ENCODE data around the gene NFIB. TPM values are rescaled to one million over a fixed set of nuclear protein-coding genes. Genes with fewer than 3 reads are reported as not detected.

The NFIB gene
- total RNA-seq, 1 experiment from 2014 or later, result 14.3 TPM

DNA sequence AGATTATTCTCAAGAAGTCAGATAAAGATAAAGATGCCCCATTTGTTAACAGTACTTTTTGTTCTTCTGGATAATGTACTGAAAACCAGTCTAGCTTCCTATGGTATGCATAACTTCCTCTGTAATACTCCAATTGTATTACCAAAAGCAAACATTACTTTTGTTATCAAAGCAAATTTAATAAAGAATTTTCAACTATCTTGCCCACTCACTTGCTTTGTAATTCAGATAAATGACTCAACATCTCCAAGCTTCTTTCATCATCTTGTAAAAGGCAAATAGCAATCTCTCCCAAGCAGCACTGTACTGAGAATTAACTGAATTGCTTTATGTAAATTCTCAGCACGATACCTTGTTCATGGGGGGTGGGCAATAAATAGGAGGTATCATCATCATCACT, 98.3 kb downstream of the NFIB start:
- Histone ChIP-seq H3K4me2 (ENCODE audit: insufficient read depth, insufficient read length, low read length) (no peak overlapping the region), H3K23me2 (ENCODE audit: insufficient read length, low read depth, low read length, poor library complexity, severe bottlenecking) (no peaks in the 10 kb centered on the region), H2BK5ac (ENCODE audit: insufficient read length, low read length) (no peak overlapping the region), H4K5ac (ENCODE audit: insufficient read length, low read depth, low read length) (no peak overlapping the region), H3K9me3 (ENCODE audit: control insufficient read depth, low read depth, low read length) (no peaks in the 10 kb centered on the region), H2BK120ac (ENCODE audit: low read depth, low read length, poor library complexity, severe bottlenecking) (no peak overlapping the region), H2BK15ac (ENCODE audit: low read depth, low read length) (no peak overlapping the region), H2AFZ (ENCODE audit: low read length) (no peak overlapping the region), H3K4ac (ENCODE audit: low read depth, low read length) (no peak overlapping the region), H3K4me1 (ENCODE audit: insufficient read depth, low read length) (peaks cover 5% of the 10 kb centered on the region; the same call in 1 of the 2 replicates), H3K27ac (ENCODE audit: insufficient read length, low read depth, low read length) (no peak overlapping the region), H3K18ac (ENCODE audit: insufficient read length, low read depth, low read length) (no peak overlapping the region), H3K79me2 (ENCODE audit: insufficient read depth, low read length) (no peaks in the 10 kb centered on the region), H2AK5ac (ENCODE audit: insufficient read length, low read length) (no peak overlapping the region), H3K23ac (ENCODE audit: insufficient read length, low read depth, low read length) (no peak overlapping the region), H3K9ac (ENCODE audit: extremely low read depth, insufficient read length, low read length) (no peak overlapping the region), H2BK20ac (ENCODE audit: low read depth, low read length, poor library complexity, severe bottlenecking) (no peak overlapping the region), H3K27me3 (ENCODE audit: insufficient read depth, low read length) (no peaks in the 10 kb centered on the region), H3K14ac (ENCODE audit: insufficient read depth, low read length) (no peak overlapping the region), H3K56ac (ENCODE audit: insufficient read length, low read depth, low read length) (no peak overlapping the region), H3K79me1 (ENCODE audit: insufficient read depth, low read depth, low read length, poor library complexity, severe bottlenecking) (no peaks in the 10 kb centered on the region), H4K8ac (replicated peaks; ENCODE audit: insufficient read length, low read depth, low read length) (no peak overlapping the region), H4K20me1 (ENCODE audit: control insufficient read depth, insufficient read depth, insufficient read length) (no peaks in the 10 kb centered on the region), H3T11ph (ENCODE audit: low read length) (no peak overlapping the region), H2BK12ac (ENCODE audit: insufficient read length, low read depth, low read length) (no peak overlapping the region), H4K91ac (ENCODE audit: insufficient read length, low read depth, low read length) (no peak overlapping the region)
- WGBS (ENCODE audit: extremely low coverage, insufficient read length, low lambda C conversion rate), result no CpG with 5 or more reads among the region's 1 CpG
- no peaks in the 10 kb centered on the region for H3K36me3 Mint-ChIP-seq (ENCODE audit: insufficient read depth in 1 of 3, low read depth in 3 of 3)
- no peak overlapping the region for H3K27ac Mint-ChIP-seq
- TF ChIP-seq, protein P1, sequence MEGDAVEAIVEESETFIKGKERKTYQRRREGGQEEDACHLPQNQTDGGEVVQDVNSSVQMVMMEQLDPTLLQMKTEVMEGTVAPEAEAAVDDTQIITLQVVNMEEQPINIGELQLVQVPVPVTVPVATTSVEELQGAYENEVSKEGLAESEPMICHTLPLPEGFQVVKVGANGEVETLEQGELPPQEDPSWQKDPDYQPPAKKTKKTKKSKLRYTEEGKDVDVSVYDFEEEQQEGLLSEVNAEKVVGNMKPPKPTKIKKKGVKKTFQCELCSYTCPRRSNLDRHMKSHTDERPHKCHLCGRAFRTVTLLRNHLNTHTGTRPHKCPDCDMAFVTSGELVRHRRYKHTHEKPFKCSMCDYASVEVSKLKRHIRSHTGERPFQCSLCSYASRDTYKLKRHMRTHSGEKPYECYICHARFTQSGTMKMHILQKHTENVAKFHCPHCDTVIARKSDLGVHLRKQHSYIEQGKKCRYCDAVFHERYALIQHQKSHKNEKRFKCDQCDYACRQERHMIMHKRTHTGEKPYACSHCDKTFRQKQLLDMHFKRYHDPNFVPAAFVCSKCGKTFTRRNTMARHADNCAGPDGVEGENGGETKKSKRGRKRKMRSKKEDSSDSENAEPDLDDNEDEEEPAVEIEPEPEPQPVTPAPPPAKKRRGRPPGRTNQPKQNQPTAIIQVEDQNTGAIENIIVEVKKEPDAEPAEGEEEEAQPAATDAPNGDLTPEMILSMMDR (conservative IDR thresholded peaks at IDR 0.05), result no peak
- no peak for DNase-seq
- H3K4me1 Mint-ChIP-seq, result peaks cover 21 to 24% of the 10 kb centered on the region in 2 experiments
- no peaks in the 10 kb centered on the region for H3K27me3 Mint-ChIP-seq (ENCODE audit: low read depth)
- H3K9me3 Mint-ChIP-seq, result no peaks in the 10 kb centered on the region
- no peak overlapping the region for H3K4me3 Mint-ChIP-seq

Measured in H9 (cell line).